ENCODE data around the gene ABCC6. TPM values are rescaled to one million over a fixed set of nuclear protein-coding genes. Genes with fewer than 3 reads are reported as not detected.

ABCC6 gene
- total and polyA plus RNA-seq, 2 donors (not counting 1 experiment from before 2014, with no cell fraction given) = 0.27 TPM; not detected in 1

DNA sequence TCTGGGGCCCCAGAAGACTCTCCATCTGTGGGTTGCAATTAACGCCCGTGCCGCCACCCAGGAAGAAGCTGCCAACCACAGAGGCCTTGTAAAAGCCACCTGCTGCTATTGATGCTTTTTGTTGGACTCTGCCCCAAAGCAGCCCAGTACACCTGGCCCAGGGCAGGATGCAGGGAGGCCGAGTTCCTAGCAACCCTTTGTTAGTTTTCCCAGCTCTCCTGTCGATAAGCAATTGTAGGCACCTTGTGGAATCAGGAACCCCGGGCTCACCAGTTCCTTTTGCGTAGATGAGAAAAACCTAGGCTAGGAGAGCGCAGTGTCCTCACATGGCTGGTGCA is 103.3 kb downstream of the ABCC6 start:
- H3K9ac ChIP-seq (ENCODE audit: low read length) = no peak overlapping the region
- Mint-ChIP-seq H3K27me3 (no peaks in the 10 kb centered on the region), H3K4me1 (no peaks in the 10 kb centered on the region), H3K27ac (no peak overlapping the region), H3K4me3 (no peak overlapping the region), H3K9me3 (ENCODE audit: insufficient read depth) (peaks cover 5% of the 10 kb centered on the region)
- CTCF ChIA-PET = interaction anchor here (0.9 to 2.0 kb wide), 3 partner anchors 15 to 355 kb away, joined by 3 to 6 read pairs (median 3); no protein-coding TSS in a partner anchor
- no peak overlapping the region for H3K27ac ChIP-seq (ENCODE audit: low read length in 2 of 2)
- H3K4me2 ChIP-seq (replicated peaks; ENCODE audit: low read depth, low read length, poor library complexity, severe bottlenecking) = no peak overlapping the region
- ATAC-seq (ENCODE audit: low read depth) (no peak), DNase-seq (no peak)
- H2AFZ ChIP-seq (ENCODE audit: insufficient read depth, low read depth, low read length, poor library complexity, severe bottlenecking) = no peak overlapping the region
- H3K4me3 ChIP-seq (ENCODE audit: control extremely low read depth in 1 of 5, extremely low read depth in 1 of 5, insufficient read depth in 1 of 5, low read depth in 2 of 5, low read length in 4 of 5) = no peak overlapping the region
- H3K9me3 ChIP-seq (ENCODE audit: control extremely low read depth in 1 of 3, control insufficient read depth in 2 of 3, insufficient read depth in 1 of 3, low read length in 2 of 3) = peaks cover 3 to 43% (median 23%) of the 10 kb centered on the region in 3 donors
- WGBS (ENCODE audit: insufficient coverage) = 60% methylated on average over 8 of the region's 8 CpGs
- H3K36me3 ChIP-seq (replicated peaks in 1 of 2; ENCODE audit: control extremely low read depth in 1 of 2, control insufficient read depth in 1 of 2, extremely low read depth in 1 of 2, insufficient read depth in 2 of 2, low read length in 1 of 2) = peaks cover 23 to 71% of the 10 kb centered on the region in 2 experiments
- H4K20me1 ChIP-seq (ENCODE audit: control insufficient read depth, insufficient read depth, low read length, poor library complexity, severe bottlenecking) = no peaks in the 10 kb centered on the region
- POLR2A ChIA-PET = no interaction called here
- no peaks in the 10 kb centered on the region for H3K27me3 ChIP-seq (replicated peaks in 1 of 4; ENCODE audit: control extremely low read depth in 1 of 4, control insufficient read depth in 3 of 4, insufficient read depth in 4 of 4, low read length in 3 of 4)
- TF ChIP-seq, protein P1, sequence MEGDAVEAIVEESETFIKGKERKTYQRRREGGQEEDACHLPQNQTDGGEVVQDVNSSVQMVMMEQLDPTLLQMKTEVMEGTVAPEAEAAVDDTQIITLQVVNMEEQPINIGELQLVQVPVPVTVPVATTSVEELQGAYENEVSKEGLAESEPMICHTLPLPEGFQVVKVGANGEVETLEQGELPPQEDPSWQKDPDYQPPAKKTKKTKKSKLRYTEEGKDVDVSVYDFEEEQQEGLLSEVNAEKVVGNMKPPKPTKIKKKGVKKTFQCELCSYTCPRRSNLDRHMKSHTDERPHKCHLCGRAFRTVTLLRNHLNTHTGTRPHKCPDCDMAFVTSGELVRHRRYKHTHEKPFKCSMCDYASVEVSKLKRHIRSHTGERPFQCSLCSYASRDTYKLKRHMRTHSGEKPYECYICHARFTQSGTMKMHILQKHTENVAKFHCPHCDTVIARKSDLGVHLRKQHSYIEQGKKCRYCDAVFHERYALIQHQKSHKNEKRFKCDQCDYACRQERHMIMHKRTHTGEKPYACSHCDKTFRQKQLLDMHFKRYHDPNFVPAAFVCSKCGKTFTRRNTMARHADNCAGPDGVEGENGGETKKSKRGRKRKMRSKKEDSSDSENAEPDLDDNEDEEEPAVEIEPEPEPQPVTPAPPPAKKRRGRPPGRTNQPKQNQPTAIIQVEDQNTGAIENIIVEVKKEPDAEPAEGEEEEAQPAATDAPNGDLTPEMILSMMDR (IDR thresholded peaks at IDR 0.05) = no peak
- TF ChIP-seq EZH2 (IDR thresholded peaks at IDR 0.05; ENCODE audit: borderline replicate concordance, insufficient read depth, low read depth, low read length, poor library complexity, severe bottlenecking) = no peak
- H3K4me1 ChIP-seq (ENCODE audit: control insufficient read depth in 2 of 2, insufficient read depth in 2 of 2, low read length in 2 of 2) = no peaks in the 10 kb centered on the region
- intact Hi-C loops (cut with micrococcal nuclease) = no loop called here
- no peaks in the 10 kb centered on the region for H3K79me2 ChIP-seq (ENCODE audit: control insufficient read depth, insufficient read depth, low read length)

DNA sequence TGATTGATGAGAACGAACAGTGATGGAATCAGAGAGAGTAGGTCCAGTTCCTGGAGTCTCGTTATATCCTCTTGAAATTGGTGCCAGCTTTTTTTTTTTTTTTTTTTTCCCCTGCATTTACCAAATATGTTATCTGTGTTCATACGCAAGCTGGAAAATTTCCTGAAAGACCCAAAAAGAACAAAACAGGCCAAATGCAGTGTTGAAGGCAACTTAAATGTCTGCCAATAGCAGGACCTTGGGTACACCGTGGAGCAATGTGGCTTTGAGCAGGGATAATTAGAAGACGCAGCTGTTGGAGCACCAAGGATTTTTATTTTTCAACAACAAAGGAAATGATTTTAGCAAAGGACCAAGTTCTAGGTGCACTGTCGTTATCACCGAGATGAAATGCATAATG is 105.0 kb downstream of the ABCC6 start:
- H3K4me2 ChIP-seq (replicated peaks; ENCODE audit: low read depth, low read length, poor library complexity, severe bottlenecking) = no peak overlapping the region
- peaks cover 3 to 37% (median 17%) of the 10 kb centered on the region in 3 donors for H3K9me3 ChIP-seq (ENCODE audit: control extremely low read depth in 1 of 3, control insufficient read depth in 2 of 3, insufficient read depth in 1 of 3, low read length in 2 of 3)
- H3K79me2 ChIP-seq (ENCODE audit: control insufficient read depth, insufficient read depth, low read length) = no peaks in the 10 kb centered on the region
- CTCF ChIA-PET = interaction anchor here (0.6 to 2.0 kb wide), 2 partner anchors 10 to 244 kb away, joined by 4 to 6 read pairs; no protein-coding TSS in a partner anchor
- H3K27me3 Mint-ChIP-seq = no peaks in the 10 kb centered on the region
- H3K27ac ChIP-seq (ENCODE audit: low read length in 2 of 2) = no peak overlapping the region
- H4K20me1 ChIP-seq (ENCODE audit: control insufficient read depth, insufficient read depth, low read length, poor library complexity, severe bottlenecking) = no peaks in the 10 kb centered on the region
- 100% methylated on average over 2 of the region's 7 CpGs for WGBS (ENCODE audit: insufficient coverage)
- H2AFZ ChIP-seq (ENCODE audit: insufficient read depth, low read depth, low read length, poor library complexity, severe bottlenecking) = no peak overlapping the region
- DNase-seq (no peak), ATAC-seq (ENCODE audit: low read depth) (no peak)
- no peaks in the 10 kb centered on the region for H3K4me1 ChIP-seq (ENCODE audit: control insufficient read depth in 2 of 2, insufficient read depth in 2 of 2, low read length in 2 of 2)
- no peak overlapping the region for H3K27ac Mint-ChIP-seq
- no peaks in the 10 kb centered on the region for H3K27me3 ChIP-seq (replicated peaks in 1 of 4; ENCODE audit: control extremely low read depth in 1 of 4, control insufficient read depth in 3 of 4, insufficient read depth in 4 of 4, low read length in 3 of 4)
- no peak overlapping the region for H3K4me3 ChIP-seq (ENCODE audit: control extremely low read depth in 1 of 5, extremely low read depth in 1 of 5, insufficient read depth in 1 of 5, low read depth in 2 of 5, low read length in 4 of 5)
- no peak overlapping the region for H3K9ac ChIP-seq (ENCODE audit: low read length)
- peaks cover 3% of the 10 kb centered on the region for H3K9me3 Mint-ChIP-seq (ENCODE audit: insufficient read depth)
- POLR2A ChIA-PET = interaction anchor here (0.6 kb wide), 1 partner anchor 42 kb away, joined by 6 read pairs; no protein-coding TSS in a partner anchor
- intact Hi-C loops (cut with micrococcal nuclease) = no loop called here
- no peak for TF ChIP-seq EZH2 (IDR thresholded peaks at IDR 0.05; ENCODE audit: borderline replicate concordance, insufficient read depth, low read depth, low read length, poor library complexity, severe bottlenecking)
- TF ChIP-seq, protein P1 (IDR thresholded peaks at IDR 0.05) = no peak
- no peak overlapping the region for H3K4me3 Mint-ChIP-seq
- H3K4me1 Mint-ChIP-seq = no peaks in the 10 kb centered on the region
- H3K36me3 ChIP-seq (replicated peaks in 1 of 2; ENCODE audit: control extremely low read depth in 1 of 2, control insufficient read depth in 1 of 2, extremely low read depth in 1 of 2, insufficient read depth in 2 of 2, low read length in 1 of 2) = peaks cover 18 to 70% of the 10 kb centered on the region in 2 experiments
